Esophagus squamous epithelium (tissue), 4 donors: Measurements from ENCODE around the gene SLAMF7.

Experiments
- CTCF ChIP-seq, 6 experiments: fragments of 450-650 bp in 4 of 6; fragments of 200-600 bp in 2 of 6; sonication (generic) in 2 of 6; IDR thresholded peaks; one replicate each; pipeline ENCODE4 v1.5.1; 2016 to 2019; ENCODE audit warnings: antibody characterized with exemption in 6 of 6, mild to moderate bottlenecking in 4 of 6, moderate library complexity in 4 of 6
- POLR2A ChIP-seq, 4 donors: fragments of 450-650 bp; IDR thresholded peaks; one replicate each; pipeline ENCODE4 v1.6.1; 2017; ENCODE audit warnings: antibody characterized with exemption in 4 of 4, mild to moderate bottlenecking in 4 of 4, moderate library complexity in 3 of 4

GRCh38 chr1:160723332-160723731 lies 15.7 kb upstream of the SLAMF7 start:
- TF ChIP-seq CTCF (IDR thresholded peaks at IDR 0.05) (no peak), POLR2A (IDR thresholded peaks at IDR 0.05) (no peak)
